HG03196 (cell line): ENCODE measurements around the gene INPP5A.
A peak's percentile ranks its signal among the peaks of the same experiment; 100 is the strongest.
"Not testable (repeated sequence)": the region's sequence is repeated elsewhere in the genome, so short reads cannot be mapped to it uniquely, and the experiment has no call there.

ENCODE experiments used
- ATAC-seq: cut with Tn5 transposase; IDR thresholded peaks from one replicate; pipeline ENCODE4 v1.9.1; 2021; ENCODE audit not compliant: unreplicated experiment

The INPP5A gene

GRCh38 chr10:132670546-132671227 lies 133.1 kb downstream of the INPP5A start:
- ATAC-seq: no peak

- ATAC-seq: no peak
These were observed 133.9 kb downstream of the INPP5A start for GRCh38 chr10:132671228-132672154.

GRCh38 chr10:132673746-132674145 lies 136.2 kb downstream of the INPP5A start:
- ATAC-seq: not testable (repeated sequence)

- no peak for ATAC-seq
These were observed 136.7 kb downstream of the INPP5A start for GRCh38 chr10:132674311-132674710.

GRCh38 chr10:132675031-132675740 lies 137.6 kb downstream of the INPP5A start:
- no peak for ATAC-seq

- no peak for ATAC-seq
These were observed 138.8 kb downstream of the INPP5A start for GRCh38 chr10:132676193-132676891.

- no peak for ATAC-seq
These were observed 139.5 kb downstream of the INPP5A start for GRCh38 chr10:132677096-132677472.

GRCh38 chr10:132677473-132678227 lies 140.1 kb downstream of the INPP5A start:
- no peak for ATAC-seq

GRCh38 chr10:132678436-132679216 lies 141.0 kb downstream of the INPP5A start:
- ATAC-seq: no peak

- ATAC-seq: no peak
These were observed 141.6 kb downstream of the INPP5A start for GRCh38 chr10:132679217-132679595.

- ATAC-seq: no peak
These were observed 142.1 kb downstream of the INPP5A start for GRCh38 chr10:132679640-132680039.

- not testable (repeated sequence) for ATAC-seq
These were observed 143.2 kb downstream of the INPP5A start for GRCh38 chr10:132680741-132681140.

- ATAC-seq: no peak
These were observed 144.5 kb downstream of the INPP5A start for GRCh38 chr10:132681858-132682755.

GRCh38 chr10:132684164-132684891 lies 146.7 kb downstream of the INPP5A start:
- ATAC-seq: peak; percentile 65

- no peak for ATAC-seq
These were observed 147.7 kb downstream of the INPP5A start for GRCh38 chr10:132685101-132685891.

GRCh38 chr10:132685921-132686680 lies 148.5 kb downstream of the INPP5A start:
- no peak for ATAC-seq
